ENCODE data around the gene LDLRAP1. TPM values are rescaled to one million over a fixed set of nuclear protein-coding genes. Genes with fewer than 3 reads are reported as not detected.

Gene LDLRAP1
- total RNA-seq, 1 donor from 2014 or later = 4.6 TPM

- peaks cover 7% of the 10 kb centered on the region for H3K27me3 Mint-ChIP-seq (ENCODE audit: insufficient read depth)
Observed at GRCh38 chr1:25563330-25564215, 20.2 kb downstream of the LDLRAP1 start.

DNA sequence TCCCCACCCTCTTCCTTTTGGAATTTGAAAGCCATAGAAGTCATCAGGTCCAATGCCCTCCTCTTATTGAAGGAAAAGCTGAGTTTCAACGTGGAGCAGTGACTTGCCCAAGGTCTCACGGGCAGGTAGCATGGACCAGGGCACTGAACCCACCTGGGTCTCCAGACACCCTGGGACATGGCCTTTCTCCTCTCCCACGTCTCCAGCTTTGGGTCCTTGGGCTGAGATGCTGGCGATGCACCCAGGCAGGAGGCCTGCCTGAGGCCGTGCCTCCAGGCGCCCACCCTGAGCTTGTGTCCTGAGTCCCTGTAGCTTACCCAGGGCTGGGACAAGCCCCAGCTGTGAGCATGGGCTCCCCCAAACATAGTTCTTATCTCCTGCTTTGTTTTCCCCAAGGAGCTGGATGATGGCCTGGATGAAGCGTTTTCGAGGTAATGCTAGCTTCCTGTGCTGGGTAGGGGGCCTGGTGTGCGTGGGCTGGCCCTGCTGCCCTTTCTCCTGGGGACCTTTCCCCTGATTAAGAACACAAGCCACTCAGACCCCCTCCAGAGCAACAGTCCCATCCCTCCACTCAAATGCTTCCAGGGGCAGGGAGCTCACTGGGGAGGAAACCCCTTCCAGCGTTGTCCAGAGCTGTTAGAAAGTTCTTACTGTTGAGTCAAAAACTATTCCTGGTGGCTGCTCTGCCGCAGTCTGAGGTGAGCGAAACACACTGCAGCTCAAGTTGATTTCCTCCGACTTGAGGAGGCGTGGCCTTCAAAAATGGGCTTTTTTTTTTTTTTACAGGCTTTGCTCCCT is 21.6 kb downstream of the LDLRAP1 start:
- peaks cover 7% of the 10 kb centered on the region for H3K27me3 Mint-ChIP-seq (ENCODE audit: insufficient read depth)
- peaks cover 56% of the 10 kb centered on the region for H3K4me1 Mint-ChIP-seq (ENCODE audit: low read depth)
- DNase-seq (ENCODE audit: low spot score) = no peak
- peak overlapping the region; percentile 40 for H3K4me3 Mint-ChIP-seq
- intact Hi-C loops (cut with micrococcal nuclease) = loop anchor here (2.0 kb wide), 1 partner anchor 14 kb away; no protein-coding TSS in a partner anchor
- peaks cover 10% of the 10 kb centered on the region for H3K36me3 Mint-ChIP-seq (ENCODE audit: low read depth)
- no peak overlapping the region for H3K27ac Mint-ChIP-seq
- no peaks in the 10 kb centered on the region for H3K9me3 Mint-ChIP-seq

More at GRCh38 chr1:25563330-25564215, 20.2 kb downstream of the LDLRAP1 start:
- intact Hi-C loops (cut with micrococcal nuclease) = loop anchor here (2.0 kb wide), 1 partner anchor 13 kb away; no protein-coding TSS in a partner anchor
- peaks cover 56% of the 10 kb centered on the region for H3K4me1 Mint-ChIP-seq (ENCODE audit: low read depth)
- H3K4me3 Mint-ChIP-seq = peak overlapping the region; percentile 62
- DNase-seq (ENCODE audit: low spot score) = no peak
- no peaks in the 10 kb centered on the region for H3K9me3 Mint-ChIP-seq
- peaks cover 10% of the 10 kb centered on the region for H3K36me3 Mint-ChIP-seq (ENCODE audit: low read depth)
- no peak overlapping the region for H3K27ac Mint-ChIP-seq

DNA sequence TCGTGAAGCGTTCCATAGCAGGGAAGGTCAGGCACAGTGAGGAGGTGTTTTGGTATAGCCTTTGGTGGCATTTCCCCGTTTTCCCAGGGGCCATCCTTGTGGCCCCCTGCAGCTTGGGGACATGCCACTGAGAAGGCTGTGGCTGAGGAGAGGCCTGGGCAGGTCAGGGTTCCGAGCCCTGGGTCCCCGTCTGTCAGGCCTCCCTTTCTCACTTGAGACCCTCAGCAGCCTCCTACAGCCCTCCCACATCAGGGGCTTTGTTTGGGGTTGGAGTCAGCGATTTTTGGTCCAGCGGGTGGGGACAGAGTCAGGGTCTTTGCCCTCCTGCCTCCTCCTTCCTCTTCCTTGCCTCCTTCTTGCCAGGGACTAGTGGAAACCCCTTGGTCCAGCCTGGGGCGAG is 22.2 kb downstream of the LDLRAP1 start:
- H3K9me3 Mint-ChIP-seq = no peaks in the 10 kb centered on the region
- H3K36me3 Mint-ChIP-seq (ENCODE audit: low read depth) = peaks cover 10% of the 10 kb centered on the region
- peaks cover 56% of the 10 kb centered on the region for H3K4me1 Mint-ChIP-seq (ENCODE audit: low read depth)
- intact Hi-C loops (cut with micrococcal nuclease) = loop anchor here (2.0 kb wide), 1 partner anchor 15 kb away; no protein-coding TSS in a partner anchor
- peaks cover 7% of the 10 kb centered on the region for H3K27me3 Mint-ChIP-seq (ENCODE audit: insufficient read depth)
- H3K4me3 Mint-ChIP-seq = no peak overlapping the region
- no peak for DNase-seq (ENCODE audit: low spot score)
- no peak overlapping the region for H3K27ac Mint-ChIP-seq

DNA sequence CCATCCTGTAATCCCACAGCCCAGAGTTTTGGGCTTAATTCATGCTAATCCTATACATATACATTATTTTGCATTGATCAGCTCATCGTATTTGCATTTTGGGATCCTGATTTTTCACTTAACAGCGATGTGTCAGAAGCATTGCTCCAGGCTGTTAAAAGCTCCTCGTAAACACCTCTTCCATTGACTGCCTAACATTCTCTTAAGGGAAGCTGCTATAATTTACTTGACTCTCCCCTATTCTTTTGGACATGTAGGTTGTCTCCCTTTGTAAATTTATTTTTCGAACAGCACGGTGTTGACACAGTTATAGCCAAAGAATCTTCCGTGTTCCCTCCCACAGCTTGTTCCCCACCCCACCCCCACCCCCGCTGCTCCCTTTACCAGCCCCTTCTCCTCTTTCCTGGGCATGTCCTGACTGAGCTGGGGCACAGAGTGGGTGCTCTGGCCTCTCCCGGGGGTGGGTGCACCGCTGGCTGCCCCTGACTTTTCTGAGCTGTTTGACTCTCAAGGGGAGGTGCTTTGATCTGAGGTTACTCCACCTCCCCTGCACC is 22.8 kb downstream of the LDLRAP1 start:
- Mint-ChIP-seq H3K36me3 (ENCODE audit: low read depth) (peaks cover 10% of the 10 kb centered on the region), H3K27ac (no peak overlapping the region), H3K27me3 (ENCODE audit: insufficient read depth) (peaks cover 7% of the 10 kb centered on the region), H3K4me1 (ENCODE audit: low read depth) (peaks cover 52% of the 10 kb centered on the region), H3K4me3 (no peak overlapping the region), H3K9me3 (no peaks in the 10 kb centered on the region)
- intact Hi-C loops (cut with micrococcal nuclease) = no loop called here
- no peak for DNase-seq (ENCODE audit: low spot score)

DNA sequence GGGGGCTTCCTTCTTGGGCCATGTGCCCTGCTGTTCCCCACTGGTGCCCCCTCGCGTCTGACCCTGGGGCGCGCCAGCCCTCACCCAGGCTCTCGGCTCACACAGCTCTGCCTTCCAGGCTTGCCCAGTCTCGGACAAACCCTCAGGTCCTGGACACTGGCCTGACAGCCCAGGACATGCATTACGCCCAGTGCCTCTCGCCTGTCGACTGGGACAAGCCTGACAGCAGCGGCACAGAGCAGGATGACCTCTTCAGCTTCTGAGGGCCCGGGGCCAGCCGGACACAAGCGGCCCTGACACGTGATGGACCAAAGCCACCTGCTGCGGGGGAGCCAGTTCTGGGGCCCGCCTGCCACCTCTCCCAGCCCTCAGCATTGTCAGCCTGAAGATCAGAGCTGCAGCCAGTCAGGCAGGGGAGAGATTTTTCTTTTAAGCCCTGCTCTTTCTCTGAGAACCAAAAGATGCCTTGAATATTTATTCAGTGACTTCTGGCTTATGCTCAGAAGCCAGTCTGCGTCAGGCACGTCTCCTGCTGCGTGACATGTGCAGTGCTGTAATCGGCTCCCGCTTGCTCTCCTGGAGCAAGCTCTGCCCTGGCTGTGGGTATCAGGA is 23.4 kb downstream of the LDLRAP1 start:
- no peak for DNase-seq (ENCODE audit: low spot score)
- H3K27ac Mint-ChIP-seq = no peak overlapping the region
- peaks cover 7% of the 10 kb centered on the region for H3K27me3 Mint-ChIP-seq (ENCODE audit: insufficient read depth)
- intact Hi-C loops (cut with micrococcal nuclease) = no loop called here
- H3K36me3 Mint-ChIP-seq (ENCODE audit: low read depth) = peaks cover 8% of the 10 kb centered on the region
- no peaks in the 10 kb centered on the region for H3K9me3 Mint-ChIP-seq
- peaks cover 46% of the 10 kb centered on the region for H3K4me1 Mint-ChIP-seq (ENCODE audit: low read depth)
- no peak overlapping the region for H3K4me3 Mint-ChIP-seq

DNA sequence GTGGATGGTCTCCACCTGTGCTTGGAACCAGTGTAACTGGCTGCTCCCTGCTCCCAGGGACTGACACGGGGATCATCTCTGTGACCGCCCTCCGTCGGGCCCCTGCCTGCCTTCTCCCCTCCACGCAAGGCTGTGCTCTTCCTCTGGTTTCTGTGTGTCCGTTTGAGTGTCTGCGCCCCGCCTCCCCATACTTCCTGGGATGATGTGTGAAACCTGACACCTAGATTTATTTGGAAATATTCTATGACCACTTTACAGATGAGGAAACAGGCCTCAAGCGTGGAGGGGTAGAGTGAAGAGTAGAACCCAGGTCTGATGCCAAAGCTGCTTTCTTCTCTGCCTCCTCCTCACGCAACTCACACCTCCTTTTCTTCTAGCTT is 24.3 kb downstream of the LDLRAP1 start:
- Mint-ChIP-seq H3K36me3 (ENCODE audit: low read depth) (peaks cover 8% of the 10 kb centered on the region), H3K4me1 (ENCODE audit: low read depth) (peaks cover 38% of the 10 kb centered on the region), H3K9me3 (no peaks in the 10 kb centered on the region), H3K4me3 (no peak overlapping the region), H3K27me3 (ENCODE audit: insufficient read depth) (peaks cover 11% of the 10 kb centered on the region), H3K27ac (peak overlapping the region; percentile 31)
- DNase-seq (ENCODE audit: low spot score) = no peak
- intact Hi-C loops (cut with micrococcal nuclease) = no loop called here

DNA sequence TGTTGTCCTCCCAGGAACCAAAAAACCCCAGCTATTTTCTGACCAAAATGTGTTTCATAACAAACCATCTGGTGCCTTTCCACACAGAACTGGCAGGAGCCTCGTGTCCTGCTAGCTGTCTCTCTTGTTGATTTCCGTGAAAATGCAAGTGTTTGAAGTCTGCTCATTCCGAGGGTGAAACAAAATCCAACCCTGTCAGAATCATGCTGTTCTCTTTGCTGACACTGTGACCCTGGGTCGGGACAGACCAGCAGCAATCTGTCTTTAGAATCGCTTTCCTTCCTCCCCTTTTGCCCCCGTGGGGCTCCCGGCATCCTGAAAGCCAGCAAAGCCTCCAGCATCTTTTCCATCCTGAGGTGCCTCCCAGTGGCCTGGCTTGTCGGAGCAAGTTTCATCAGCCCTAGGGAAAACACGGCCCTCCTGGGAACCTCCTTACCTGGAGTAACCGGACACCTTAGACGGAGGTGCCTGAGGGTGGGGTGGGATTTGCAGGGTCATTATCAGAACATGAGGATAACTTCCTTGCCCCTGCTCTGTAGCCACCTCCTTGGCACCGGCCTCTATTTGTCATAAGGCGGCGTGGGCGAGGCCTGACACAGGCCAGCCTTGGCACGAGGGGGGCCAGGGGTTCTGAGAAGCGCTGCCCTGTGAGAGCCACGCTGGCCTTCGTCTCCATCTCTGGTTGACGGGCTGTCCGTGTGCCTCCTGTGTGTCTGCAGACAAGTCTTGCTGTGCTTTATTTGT is 24.9 kb downstream of the LDLRAP1 start:
- Mint-ChIP-seq H3K27ac (no peak overlapping the region), H3K27me3 (ENCODE audit: insufficient read depth) (peaks cover 13% of the 10 kb centered on the region), H3K4me1 (ENCODE audit: low read depth) (peaks cover 32% of the 10 kb centered on the region), H3K36me3 (ENCODE audit: low read depth) (peaks cover 4% of the 10 kb centered on the region), H3K4me3 (no peak overlapping the region), H3K9me3 (no peaks in the 10 kb centered on the region)
- DNase-seq (ENCODE audit: low spot score) = no peak
- intact Hi-C loops (cut with micrococcal nuclease) = no loop called here

DNA sequence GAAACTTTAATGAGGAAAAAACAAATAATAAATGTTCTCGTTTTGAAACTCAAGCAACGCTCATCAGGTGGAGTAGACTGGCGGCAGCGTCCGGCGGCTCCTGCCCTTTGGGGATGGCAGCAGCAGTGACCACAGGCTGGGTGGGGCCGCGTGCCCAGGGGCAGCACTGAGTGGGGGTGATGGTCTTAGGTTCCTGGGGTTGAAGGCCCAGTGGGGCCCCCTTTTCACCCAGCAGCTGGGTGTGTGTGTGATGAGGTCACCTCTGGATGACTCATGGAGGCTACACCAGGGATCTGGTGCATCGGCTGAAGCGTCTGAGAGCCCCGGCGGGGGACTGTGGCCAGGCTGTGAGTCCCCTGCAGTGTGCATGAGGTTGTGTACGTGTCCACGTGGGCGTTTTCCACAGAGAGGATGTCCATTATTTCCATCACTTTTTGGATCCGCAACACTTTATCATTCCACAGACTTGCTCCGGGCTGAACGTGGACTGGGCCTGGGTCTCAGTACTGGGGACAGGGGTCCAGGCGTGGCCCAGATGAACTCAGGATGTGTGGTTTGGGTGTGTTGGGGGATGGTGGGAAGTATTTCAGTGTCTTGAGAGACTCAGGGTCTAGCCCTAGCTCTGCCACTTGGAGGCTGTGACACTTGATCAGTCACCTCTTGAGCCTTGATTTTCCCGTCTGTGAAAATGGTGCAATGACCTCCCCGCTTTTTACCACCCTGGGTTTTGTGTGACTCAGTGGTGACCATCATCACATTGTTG is 25.6 kb downstream of the LDLRAP1 start:
- DNase-seq (ENCODE audit: low spot score) = no peak
- intact Hi-C loops (cut with micrococcal nuclease) = no loop called here
- H3K4me3 Mint-ChIP-seq = no peak overlapping the region
- no peak overlapping the region for H3K27ac Mint-ChIP-seq
- H3K4me1 Mint-ChIP-seq (ENCODE audit: low read depth) = peaks cover 30% of the 10 kb centered on the region
- H3K27me3 Mint-ChIP-seq (ENCODE audit: insufficient read depth) = peaks cover 14% of the 10 kb centered on the region
- no peaks in the 10 kb centered on the region for H3K9me3 Mint-ChIP-seq
- H3K36me3 Mint-ChIP-seq (ENCODE audit: low read depth) = peaks cover 4% of the 10 kb centered on the region

- intact Hi-C loops (cut with micrococcal nuclease) = no loop called here
Observed at GRCh38 chr1:25569597-25570396, 26.4 kb downstream of the LDLRAP1 start.

DNA sequence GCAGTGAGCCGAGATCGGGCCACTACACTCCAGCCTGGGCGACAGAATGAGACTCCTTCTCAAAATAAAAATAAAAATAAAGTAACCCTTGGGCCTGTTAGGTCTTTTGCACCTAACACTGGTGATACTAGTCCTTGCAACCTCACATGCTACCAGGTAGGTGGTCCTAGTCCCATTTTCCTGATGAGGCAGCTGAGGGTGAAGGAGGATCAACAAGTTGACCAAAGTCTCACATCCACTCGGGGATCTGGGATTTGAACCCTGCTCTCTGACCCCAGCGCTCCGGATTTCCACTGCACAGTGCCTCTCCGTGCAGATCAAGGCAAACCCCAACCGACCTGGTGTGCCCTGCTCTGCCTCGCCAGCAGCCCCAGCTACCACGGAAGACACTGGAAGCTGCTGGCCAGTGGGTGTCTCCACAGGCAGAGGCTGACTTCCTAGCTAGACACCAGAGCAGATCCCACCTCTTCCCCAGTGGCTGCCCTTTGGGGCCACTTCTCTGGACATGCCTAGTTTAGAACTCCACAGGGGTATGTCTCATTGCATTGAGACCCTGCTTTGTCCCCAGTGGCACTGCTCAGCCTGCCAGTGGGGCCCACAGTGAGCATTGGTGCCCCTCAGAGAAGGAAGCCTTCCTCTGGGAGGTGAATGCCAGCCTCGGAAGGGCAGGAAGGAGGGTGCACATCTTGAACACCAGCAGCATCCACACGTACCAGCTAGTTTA is 27.6 kb downstream of the LDLRAP1 start:
- Mint-ChIP-seq H3K9me3 (no peaks in the 10 kb centered on the region), H3K36me3 (ENCODE audit: low read depth) (no peaks in the 10 kb centered on the region), H3K4me3 (no peak overlapping the region), H3K27me3 (ENCODE audit: insufficient read depth) (peaks cover 14% of the 10 kb centered on the region), H3K27ac (no peak overlapping the region), H3K4me1 (ENCODE audit: low read depth) (peaks cover 13% of the 10 kb centered on the region)
- intact Hi-C loops (cut with micrococcal nuclease) = no loop called here
- DNase-seq (ENCODE audit: low spot score) = no peak

More at GRCh38 chr1:25569597-25570396, 26.4 kb downstream of the LDLRAP1 start:
- H3K27me3 Mint-ChIP-seq (ENCODE audit: insufficient read depth) = peaks cover 14% of the 10 kb centered on the region
- no peaks in the 10 kb centered on the region for H3K9me3 Mint-ChIP-seq
- DNase-seq (ENCODE audit: low spot score) = no peak
- H3K4me1 Mint-ChIP-seq (ENCODE audit: low read depth) = peaks cover 22% of the 10 kb centered on the region
- H3K36me3 Mint-ChIP-seq (ENCODE audit: low read depth) = no peaks in the 10 kb centered on the region
- H3K4me3 Mint-ChIP-seq = no peak overlapping the region
- H3K27ac Mint-ChIP-seq = no peak overlapping the region

All from activated T-helper 1 cell treated with anti-CD3 and anti-CD28 coated beads, Interleukin-12 subunit alpha, Interleukin-12 subunit beta, Interleukin-2, Interleukin-4 antibody, amounts not matched to agents 30 ng/mL and 10 ng/mL and 1 ng/mL, durations not matched to agents 14 hours and 24 hours and 36 hours (primary cell).